DMS114 treated with DMSO at 0.1 percent for 48 hours (cell line): ENCODE data around the gene TBC1D2B.
"Not testable (repeated sequence)": the region's sequence is repeated elsewhere in the genome, so short reads cannot be mapped to it uniquely, and the experiment has no call there.

Experiments used
- DNase-seq: peaks from one replicate; lab custom pipeline; 2025; ENCODE audit not compliant: unreplicated experiment; lab: John Stamatoyannopoulos, UW

Gene TBC1D2B

GRCh38 chr15:77979157-77979556, 98.4 kb downstream of the TBC1D2B start:
- not testable (repeated sequence) for DNase-seq

GRCh38 chr15:77978759-77979145, 98.8 kb downstream of the TBC1D2B start:
- DNase-seq = not testable (repeated sequence)

GRCh38 chr15:77977903-77978758, 99.4 kb downstream of the TBC1D2B start:
- DNase-seq = not testable (repeated sequence)

GRCh38 chr15:77976760-77977525, 100.6 kb downstream of the TBC1D2B start:
- not testable (repeated sequence) for DNase-seq

GRCh38 chr15:77976095-77976450, 101.4 kb downstream of the TBC1D2B start:
- DNase-seq = not testable (repeated sequence)

GRCh38 chr15:77975332-77976094, 102.0 kb downstream of the TBC1D2B start:
- DNase-seq = no peak

GRCh38 chr15:77974416-77975331, 102.8 kb downstream of the TBC1D2B start:
- no peak for DNase-seq

GRCh38 chr15:77974098-77974414, 103.5 kb downstream of the TBC1D2B start:
- no peak for DNase-seq

GRCh38 chr15:77973273-77974097, 104.0 kb downstream of the TBC1D2B start:
- not testable (repeated sequence) for DNase-seq

- DNase-seq = not testable (repeated sequence)
Observed at GRCh38 chr15:77972706-77973105, 104.8 kb downstream of the TBC1D2B start.

- not testable (repeated sequence) for DNase-seq
Observed at GRCh38 chr15:77971875-77972274, 105.6 kb downstream of the TBC1D2B start.

GRCh38 chr15:77970813-77971360, 106.6 kb downstream of the TBC1D2B start:
- DNase-seq = not testable (repeated sequence)

- DNase-seq = no peak
Observed at GRCh38 chr15:77969055-77969454, 108.5 kb downstream of the TBC1D2B start.

GRCh38 chr15:77967798-77968197, 109.7 kb downstream of the TBC1D2B start:
- DNase-seq = no peak

GRCh38 chr15:77967235-77967615, 110.3 kb downstream of the TBC1D2B start:
- not testable (repeated sequence) for DNase-seq

- peak; percentile 62 for DNase-seq
Observed at GRCh38 chr15:77966540-77967234, 110.8 kb downstream of the TBC1D2B start.

- DNase-seq = no peak
Observed at GRCh38 chr15:77964193-77964592, 113.3 kb downstream of the TBC1D2B start.

GRCh38 chr15:77959432-77959879, 118.1 kb downstream of the TBC1D2B start:
- DNase-seq = peak; percentile 70
